SK-N-SH (cell line): ENCODE data around the gene MEIS2. TPM values are rescaled to one million over a fixed set of nuclear protein-coding genes. Genes with fewer than 3 reads are reported as not detected.
A peak's percentile ranks its signal among the peaks of the same experiment; 100 is the strongest.

Experiments used
- CTCF ChIA-PET: fragments of 300-600, 350-600 bp; formaldehyde crosslinking; extraction: SDS; loops from one replicate; lab custom pipeline; 2021; lab: Yijun Ruan, JAX
- POLR2A ChIA-PET: fragments of 350-600 bp; sonication (Branson Sonifier 250); formaldehyde crosslinking; extraction: SDS; loops from one replicate; lab custom pipeline; 2020; ENCODE audit warnings: antibody characterized with exemption, inconsistent platforms; lab: Yijun Ruan, JAX
- DNase-seq: peaks from one replicate; pipeline ENCODE4 v3.0.0; 2012
- H2AFZ ChIP-seq: fragments of 200-600 bp; sonication (generic); 2 replicates; pipeline ENCODE4 v1.8.1; 2016; ENCODE audit warnings: antibody characterized with exemption, mild to moderate bottlenecking, low read depth
- H3F3A ChIP-seq: fragments of 200-600 bp; sonication (generic); replicated peaks from 2 replicates; pipeline ENCODE3; 2016; ENCODE audit warnings: antibody characterized with exemption, mild to moderate bottlenecking; ENCODE audit not compliant: insufficient read depth
- H3K27ac ChIP-seq, 2 experiments: fragments of 200-500 bp in 1 of 2; fragments of 200-600 bp in 1 of 2; sonication (Bioruptor generic) in 1 of 2; sonication (generic), shearing (Covaris generic) in 1 of 2; 2 replicates each; pipeline versions ENCODE4 v1.5.1 to v1.6.1; 2014 to 2016; ENCODE audit warnings: low read depth in 2 of 2, inconsistent platforms in 1 of 2, low read length in 1 of 2, mild to moderate bottlenecking in 1 of 2, mixed read lengths in 1 of 2
- H3K27me3 ChIP-seq: fragments of 200-600 bp; sonication (generic), shearing (Covaris generic); 2 replicates; pipeline ENCODE4 v1.6.1; 2016; ENCODE audit warnings: mixed run types; ENCODE audit not compliant: insufficient read depth
- H3K36me3 ChIP-seq, 2 experiments: fragments of 200-500 bp in 1 of 2; fragments of 200-600 bp in 1 of 2; sonication (Bioruptor generic) in 1 of 2; sonication (generic) in 1 of 2; replicated peaks in 1 of 2; 2 replicates each; pipeline versions ENCODE3 to v1.5.1; 2014 to 2016; ENCODE audit warnings: low read length in 1 of 2, mild to moderate bottlenecking in 1 of 2; ENCODE audit not compliant: insufficient read depth in 2 of 2, control insufficient read depth in 1 of 2
- H3K4me1 ChIP-seq, 2 experiments: fragments of 200-500 bp in 1 of 2; fragments of 200-600 bp in 1 of 2; sonication (Bioruptor generic) in 1 of 2; sonication (generic), shearing (Covaris generic) in 1 of 2; 2 replicates each; pipeline versions ENCODE4 v1.5.1 to v1.6.1; 2014 to 2016; ENCODE audit warnings: low read depth in 1 of 2, low read length in 1 of 2, mixed run types in 1 of 2; ENCODE audit not compliant: insufficient read depth in 2 of 2, control insufficient read depth in 1 of 2
- H3K4me2 ChIP-seq: fragments of 200-600 bp; sonication (generic), shearing (Covaris generic); 2 replicates; pipeline ENCODE4 v1.6.1; 2017; ENCODE audit warnings: mixed run types
- H3K4me3 ChIP-seq, 2 experiments: fragments of 200-500 bp in 1 of 2; fragments of 200-600 bp in 1 of 2; sonication (Bioruptor generic) in 1 of 2; sonication (generic), shearing (Covaris generic) in 1 of 2; 2 replicates each; pipeline versions ENCODE4 v1.5.1 to v1.8.1; 2014 to 2016; ENCODE audit warnings: low read depth in 2 of 2, inconsistent platforms in 1 of 2, low read length in 1 of 2, mild to moderate bottlenecking in 1 of 2, mixed read lengths in 1 of 2, moderate library complexity in 1 of 2
- H3K79me2 ChIP-seq: fragments of 200-600 bp; sonication (generic); 2 replicates; pipeline ENCODE4 v1.8.1; 2017; ENCODE audit warnings: mild to moderate bottlenecking; ENCODE audit not compliant: insufficient read depth
- H3K9ac ChIP-seq: fragments of 200-600 bp; sonication (generic); 2 replicates; pipeline ENCODE4 v1.6.1; 2017; ENCODE audit warnings: mixed run types
- H3K9me2 ChIP-seq: fragments of 200-600 bp; sonication (generic); 2 replicates; pipeline ENCODE4 v1.6.1; 2017; ENCODE audit warnings: mixed run types
- H3K9me3 ChIP-seq: fragments of 200-600 bp; sonication (generic); 2 replicates; pipeline ENCODE4 v1.6.1; 2017; ENCODE audit warnings: mixed run types, mild to moderate bottlenecking, moderate library complexity
- H4K20me1 ChIP-seq: fragments of 200-600 bp; sonication (generic); 2 replicates; pipeline ENCODE4 v1.6.1; 2017; ENCODE audit warnings: mild to moderate bottlenecking, mixed run types; ENCODE audit not compliant: insufficient read depth
- CTCF ChIP-seq: fragments of 200-600 bp; sonication (generic); IDR thresholded peaks from 2 replicates; pipeline ENCODE4 v1.6.1; 2017; ENCODE audit warnings: antibody characterized with exemption, mild to moderate bottlenecking, moderate library complexity
- EP300 ChIP-seq, 2 experiments: IDR thresholded peaks; 2 replicates each; pipeline versions ENCODE4 v1.4.0 to v1.6.1; 2012; ENCODE audit warnings: borderline replicate concordance in 1 of 2, low read depth in 1 of 2, low read length in 1 of 2
- FOXJ3 ChIP-seq: sonication (generic); formaldehyde crosslinking; IDR thresholded peaks from 2 replicates; pipeline ENCODE4 v1.5.1; 2020; ENCODE audit warnings: mild to moderate bottlenecking, missing genetic modification reagents
- IRF3 ChIP-seq: fragments of 150-350 bp; IDR thresholded peaks from 2 replicates; pipeline ENCODE4 v1.6.1; 2016; ENCODE audit warnings: mild to moderate bottlenecking, low read depth, low read length
- MAX ChIP-seq: IDR thresholded peaks from 2 replicates; pipeline ENCODE4 v1.4.0; 2012; ENCODE audit warnings: low read depth
- POLR2AphosphoS5 ChIP-seq: IDR thresholded peaks from 2 replicates; pipeline ENCODE4 v1.6.1; 2012; ENCODE audit warnings: low read depth, low read length
- RAD21 ChIP-seq: IDR thresholded peaks from 2 replicates; pipeline ENCODE4 v1.6.1; 2012; ENCODE audit warnings: mild to moderate bottlenecking, low read length
- REST ChIP-seq: IDR thresholded peaks from 2 replicates; pipeline ENCODE4 v1.6.1; 2012; ENCODE audit warnings: mild to moderate bottlenecking, low read depth, low read length, moderate library complexity
- RXRA ChIP-seq: IDR thresholded peaks from 2 replicates; pipeline ENCODE4 v1.4.0; 2012; ENCODE audit warnings: low read depth, mild to moderate bottlenecking, borderline replicate concordance
- TAF1 ChIP-seq: IDR thresholded peaks from 2 replicates; pipeline ENCODE4 v1.6.1; 2012; ENCODE audit warnings: low read depth, mild to moderate bottlenecking, low read length, moderate library complexity, borderline replicate concordance
- TCF12 ChIP-seq: IDR thresholded peaks from 2 replicates; pipeline ENCODE4 v1.4.0; 2012
- YY1 ChIP-seq: IDR thresholded peaks from 2 replicates; pipeline ENCODE4 v1.4.0; 2012; ENCODE audit warnings: low read depth, mild to moderate bottlenecking
- WGBS: methylation state at CpG from one replicate; pipeline ENCODE4 v1.1.6; 2017; ENCODE audit warnings: low lambda C conversion rate; 5-methylcytosine and 5-hydroxymethylcytosine counted together
- polyA plus RNA-seq, 3 experiments: library from polyadenylated mRNA; depleted of rRNA; stranded (reverse); fragments of >200 nt; gene quantifications; 2 replicates each; pipeline ENCODE4 v1.2.3, GENCODE V29; 2012

Gene MEIS2
- polyA plus RNA-seq, 1 of the 3 experiments (the other 2 are of a cell fraction) = 146 TPM

- TF ChIP-seq REST (no peak), EP300 (IDR thresholded peaks at IDR 0.05; ENCODE audit: borderline replicate concordance in 1 of 2, low read depth in 1 of 2, low read length in 1 of 2) (no peak), RAD21 (no peak), MAX (no peak), TAF1 (no peak), CTCF (no peak), FOXJ3 (CRISPR knock-in tag) (no peak), YY1 (no peak), POLR2AphosphoS5 (no peak), IRF3 (no peak)
- TF ChIP-seq, all 33 proteins: peak for 0
Observed at GRCh38 chr15:36925049-36925448, 175.3 kb downstream of the MEIS2 start (continued).

GRCh38 chr15:36924034-36924433 lies 176.3 kb downstream of the MEIS2 start:
- H2AFZ ChIP-seq = no peak overlapping the region
- peak overlapping the region in 1 of 2 experiments; percentile 62; a peak in 2 of 4 replicates for H3K27ac ChIP-seq
- no peak overlapping the region for H3K9ac ChIP-seq
- H4K20me1 ChIP-seq = peaks cover 16% of the 10 kb centered on the region; the same call in 1 of the 2 replicates
- peaks cover 73 to 87% of the 10 kb centered on the region in 2 experiments for H3K36me3 ChIP-seq
- H3K9me3 ChIP-seq = no peaks in the 10 kb centered on the region
- H3K27me3 ChIP-seq = no peaks in the 10 kb centered on the region
- ChIA-PET CTCF (no interaction called here), POLR2A (no interaction called here)
- H3K4me1 ChIP-seq = peaks cover 9 to 36% of the 10 kb centered on the region in 2 experiments; a peak in 3 of 4 replicates
- peaks cover 73% of the 10 kb centered on the region for H3K79me2 ChIP-seq
- WGBS = 87% methylated on average over 4 of the region's 4 CpGs
- no peak for TF ChIP-seq TCF12
- TF ChIP-seq RXRA = no peak
- H3F3A ChIP-seq = peaks cover 3% of the 10 kb centered on the region
- peak; percentile 49 for DNase-seq
- H3K4me2 ChIP-seq = no peak overlapping the region
- H3K9me2 ChIP-seq = no peaks in the 10 kb centered on the region
- no peak overlapping the region for H3K4me3 ChIP-seq
